ENCODE data around the gene KRT77. TPM values are rescaled to one million over a fixed set of nuclear protein-coding genes. Genes with fewer than 3 reads are reported as not detected.
A peak's percentile ranks its signal among the peaks of the same experiment; 100 is the strongest.

KRT77 gene
- total and polyA plus RNA-seq, 4 donors: 0.06 to 2.2 (median 0.19) TPM

DNA sequence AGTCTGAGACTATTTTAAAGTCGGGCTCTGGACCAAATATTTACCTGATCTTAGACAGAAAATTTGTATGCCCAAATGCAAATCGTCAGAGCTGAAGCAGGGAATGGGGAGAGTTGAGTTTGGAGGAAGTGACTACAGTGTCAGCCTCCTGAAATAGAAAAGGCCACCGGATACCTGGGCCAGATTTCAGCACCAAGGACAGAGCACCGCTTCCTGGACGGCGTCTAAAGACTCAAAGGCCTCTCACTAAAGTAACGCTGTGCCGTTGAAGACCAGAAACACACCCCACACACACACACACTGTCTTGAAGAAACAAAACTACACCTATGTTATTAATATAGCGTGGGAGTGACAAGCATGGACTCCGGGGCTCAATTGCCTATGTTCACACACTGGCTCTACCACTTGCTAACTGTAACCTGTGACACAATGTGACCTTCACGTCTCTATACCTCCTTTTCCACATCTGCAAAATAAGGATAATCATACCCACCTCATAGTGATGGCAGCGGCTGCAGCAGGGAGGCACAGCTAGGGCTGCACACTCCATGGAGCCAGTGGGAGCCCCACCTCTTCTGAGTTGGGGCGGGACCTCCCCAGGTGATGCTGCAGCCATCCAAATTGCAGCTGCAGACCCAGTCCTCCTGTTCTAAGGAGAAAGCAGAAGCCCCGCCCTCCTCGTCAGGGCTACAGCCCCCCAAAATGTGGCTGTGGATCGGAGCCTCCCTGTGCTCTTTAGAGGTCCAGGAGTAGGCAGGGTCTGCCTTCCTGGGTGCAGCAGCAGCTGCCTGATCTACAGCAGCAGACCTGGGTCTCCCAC is 38.3 kb upstream of the KRT77 start:
- Histone ChIP-seq H3K27ac (ENCODE audit: low read depth, low read length) (no peak overlapping the region), H3K27me3 (ENCODE audit: control insufficient read depth, insufficient read depth, low read length) (peaks cover 10% of the 10 kb centered on the region), H3K36me3 (ENCODE audit: control insufficient read depth, insufficient read depth, low read length) (no peaks in the 10 kb centered on the region), H3K4me1 (ENCODE audit: control insufficient read depth, insufficient read depth, low read length) (no peaks in the 10 kb centered on the region), H3K4me3 (ENCODE audit: low read depth, low read length) (no peak overlapping the region), H3K9me3 (ENCODE audit: control insufficient read depth, insufficient read depth, low read length) (no peaks in the 10 kb centered on the region)
- WGBS (ENCODE audit: insufficient coverage): 34% methylated on average over 10 of the region's 16 CpGs
- peak; percentile 7 to 68 (median 22) for DNase-seq (ENCODE audit: low read depth in 4 of 6, low spot score in 6 of 6)

DNA sequence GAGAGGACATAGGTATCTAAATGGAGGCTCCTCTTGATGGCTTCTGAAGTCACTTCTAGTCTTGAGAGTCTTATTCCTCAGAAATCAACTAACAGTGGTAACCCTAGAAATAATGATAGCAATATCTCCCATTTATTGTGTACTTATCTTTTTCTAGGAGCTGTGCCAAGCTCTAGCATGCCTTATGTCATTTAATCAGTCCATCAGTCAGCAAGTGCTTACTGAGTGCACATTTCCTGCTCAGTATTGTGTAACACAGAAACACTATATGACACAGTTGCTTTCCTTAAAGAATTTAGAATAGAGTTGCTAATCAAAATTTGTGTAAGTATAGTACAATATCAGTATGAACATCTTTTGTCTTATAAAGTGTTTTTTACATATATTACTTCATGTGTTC is 37.3 kb upstream of the KRT77 start:
- DNase-seq (ENCODE audit: low read depth in 4 of 6, low spot score in 6 of 6): peak in 1 of 6 donors; percentile 59

DNA sequence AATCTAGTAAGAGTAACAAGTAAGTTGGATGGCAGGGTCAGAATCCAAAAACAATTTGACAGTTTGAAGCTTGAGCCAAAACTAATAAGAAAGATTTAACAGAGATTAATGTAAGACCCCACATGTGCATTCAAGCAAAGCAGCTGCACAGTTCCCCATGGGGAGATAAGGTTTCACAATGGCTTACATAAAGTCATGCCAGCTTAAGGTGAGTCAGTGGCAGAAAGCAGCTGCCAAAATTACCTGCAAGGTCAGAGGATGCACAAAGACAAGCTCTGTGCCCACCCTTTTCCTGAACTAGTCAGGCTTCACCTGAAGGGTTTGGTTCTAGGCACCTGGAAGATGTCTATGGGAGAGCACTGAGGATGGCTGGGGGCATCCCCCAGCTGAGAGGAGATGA is 36.6 kb upstream of the KRT77 start:
- no peaks in the 10 kb centered on the region for H3K36me3 ChIP-seq (ENCODE audit: control insufficient read depth, insufficient read depth, low read length)
- no peaks in the 10 kb centered on the region for H3K9me3 ChIP-seq (ENCODE audit: control insufficient read depth, insufficient read depth, low read length)
- no peak overlapping the region for H3K4me3 ChIP-seq (ENCODE audit: low read depth, low read length)
- no peak for DNase-seq (ENCODE audit: low read depth in 4 of 6, low spot score in 6 of 6)
- no peaks in the 10 kb centered on the region for H3K4me1 ChIP-seq (ENCODE audit: control insufficient read depth, insufficient read depth, low read length)
- no peak overlapping the region for H3K27ac ChIP-seq (ENCODE audit: low read depth, low read length)
- peaks cover 7% of the 10 kb centered on the region for H3K27me3 ChIP-seq (ENCODE audit: control insufficient read depth, insufficient read depth, low read length)

More for the DNA sequence above, 37.3 kb upstream of the KRT77 start:
- H3K9me3 ChIP-seq (ENCODE audit: control insufficient read depth, insufficient read depth, low read length): no peaks in the 10 kb centered on the region
- H3K27me3 ChIP-seq (ENCODE audit: control insufficient read depth, insufficient read depth, low read length): peaks cover 7% of the 10 kb centered on the region
- no peak overlapping the region for H3K4me3 ChIP-seq (ENCODE audit: low read depth, low read length)
- H3K36me3 ChIP-seq (ENCODE audit: control insufficient read depth, insufficient read depth, low read length): no peaks in the 10 kb centered on the region
- no peaks in the 10 kb centered on the region for H3K4me1 ChIP-seq (ENCODE audit: control insufficient read depth, insufficient read depth, low read length)
- no peak overlapping the region for H3K27ac ChIP-seq (ENCODE audit: low read depth, low read length)

DNA sequence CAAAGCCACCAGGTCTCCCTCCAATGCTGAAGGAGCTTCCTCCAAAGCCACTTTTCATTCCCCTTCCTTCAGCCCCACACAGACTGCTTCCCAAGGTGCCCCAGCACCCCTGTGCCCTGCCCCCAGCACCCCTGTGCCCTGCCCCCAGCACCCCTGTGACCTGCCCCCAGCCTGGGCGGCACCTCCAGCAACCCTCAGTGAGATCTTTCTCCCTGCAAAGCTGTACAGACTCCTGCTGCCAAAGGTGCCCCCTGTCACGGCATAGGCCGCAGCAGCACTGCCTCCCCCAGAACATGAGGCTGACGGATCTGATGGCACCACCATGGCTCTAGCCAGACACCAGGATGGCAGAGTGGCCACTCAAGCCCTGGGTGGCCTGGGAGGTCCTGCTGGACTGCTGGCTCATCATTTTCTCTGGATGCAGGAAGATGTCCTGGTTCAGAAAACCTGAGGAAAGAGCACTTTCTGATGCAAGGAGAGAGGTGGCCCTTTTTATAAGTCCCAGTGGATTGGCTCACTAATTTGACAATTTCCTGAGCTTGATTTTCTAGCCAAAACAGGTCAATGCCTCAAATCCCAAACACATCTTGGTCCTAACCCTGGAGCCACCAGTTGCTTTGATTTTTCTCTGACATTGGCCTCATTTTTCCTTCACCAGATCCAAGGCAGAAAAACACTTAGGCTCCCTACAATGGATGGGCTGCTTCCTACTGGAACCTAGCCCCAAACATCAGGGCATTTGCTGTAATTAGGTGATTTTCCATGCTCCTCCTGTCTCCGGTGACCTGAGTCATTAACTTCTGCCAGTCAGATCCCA is 32.7 kb upstream of the KRT77 start:
- no peaks in the 10 kb centered on the region for H3K27me3 ChIP-seq (ENCODE audit: control insufficient read depth, insufficient read depth, low read length)
- 80% methylated on average over 4 of the region's 5 CpGs for WGBS (ENCODE audit: insufficient coverage)

DNA sequence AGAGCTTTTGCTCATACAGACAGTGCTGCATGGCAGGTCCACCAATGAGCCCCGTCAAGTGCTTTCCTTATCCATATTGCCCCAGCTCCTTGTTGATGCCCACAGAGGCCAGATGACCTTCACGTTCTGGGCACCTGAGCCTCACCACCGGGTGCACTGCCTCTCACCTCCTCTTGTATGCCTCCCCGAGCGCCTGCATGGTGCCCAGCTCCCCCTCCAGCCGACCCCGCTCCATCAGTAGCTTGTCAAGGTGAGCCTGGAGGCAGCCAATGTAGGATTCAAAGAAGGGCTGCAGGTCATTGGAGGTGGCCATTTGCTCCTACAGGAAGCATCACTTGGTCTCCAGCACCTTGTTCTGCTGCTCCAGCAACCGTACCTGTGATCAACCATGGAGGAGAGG is 31.8 kb upstream of the KRT77 start:
- WGBS (ENCODE audit: insufficient coverage): 75% methylated on average over 8 of the region's 8 CpGs
- Histone ChIP-seq H3K27me3 (ENCODE audit: control insufficient read depth, insufficient read depth, low read length) (peaks cover 2% of the 10 kb centered on the region), H3K36me3 (ENCODE audit: control insufficient read depth, insufficient read depth, low read length) (no peaks in the 10 kb centered on the region), H3K4me3 (ENCODE audit: low read depth, low read length) (no peak overlapping the region), H3K4me1 (ENCODE audit: control insufficient read depth, insufficient read depth, low read length) (no peaks in the 10 kb centered on the region), H3K27ac (ENCODE audit: low read depth, low read length) (no peak overlapping the region), H3K9me3 (ENCODE audit: control insufficient read depth, insufficient read depth, low read length) (no peaks in the 10 kb centered on the region)
- DNase-seq (ENCODE audit: low read depth in 4 of 6, low spot score in 6 of 6): no peak

More for the DNA sequence above, 32.7 kb upstream of the KRT77 start:
- Histone ChIP-seq H3K4me3 (ENCODE audit: low read depth, low read length) (no peak overlapping the region), H3K4me1 (ENCODE audit: control insufficient read depth, insufficient read depth, low read length) (no peaks in the 10 kb centered on the region), H3K9me3 (ENCODE audit: control insufficient read depth, insufficient read depth, low read length) (no peaks in the 10 kb centered on the region), H3K36me3 (ENCODE audit: control insufficient read depth, insufficient read depth, low read length) (no peaks in the 10 kb centered on the region), H3K27ac (ENCODE audit: low read depth, low read length) (no peak overlapping the region)
- DNase-seq (ENCODE audit: low read depth in 4 of 6, low spot score in 6 of 6): no peak

DNA sequence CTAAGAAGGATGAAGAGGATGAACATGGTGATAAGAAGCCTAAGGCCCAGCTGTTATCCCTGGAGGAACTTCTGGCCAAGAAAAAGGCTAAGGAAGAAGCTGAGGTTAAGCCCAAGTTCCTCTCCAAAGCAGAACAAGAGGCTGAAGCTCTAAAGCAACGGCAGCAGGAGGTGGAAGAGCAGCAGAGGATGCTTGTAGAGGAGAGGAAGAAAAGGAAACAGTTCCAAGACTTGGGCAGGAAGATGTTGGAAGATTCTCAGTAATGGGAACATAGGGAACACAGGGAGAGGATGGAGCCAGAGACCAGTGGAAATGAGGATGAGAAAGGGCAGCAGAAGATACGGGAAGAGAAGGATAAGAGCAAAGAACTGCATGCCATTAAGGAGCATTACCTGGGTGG is 27.5 kb upstream of the KRT77 start:
- Histone ChIP-seq H3K9me3 (ENCODE audit: control insufficient read depth, insufficient read depth, low read length) (no peaks in the 10 kb centered on the region), H3K4me3 (ENCODE audit: low read depth, low read length) (no peak overlapping the region), H3K36me3 (ENCODE audit: control insufficient read depth, insufficient read depth, low read length) (no peaks in the 10 kb centered on the region), H3K4me1 (ENCODE audit: control insufficient read depth, insufficient read depth, low read length) (no peaks in the 10 kb centered on the region), H3K27ac (ENCODE audit: low read depth, low read length) (no peak overlapping the region), H3K27me3 (ENCODE audit: control insufficient read depth, insufficient read depth, low read length) (peaks cover 2% of the 10 kb centered on the region)
- DNase-seq (ENCODE audit: low read depth in 4 of 6, low spot score in 6 of 6): no peak
- WGBS (ENCODE audit: insufficient coverage): 74% methylated on average over 2 of the region's 2 CpGs

DNA sequence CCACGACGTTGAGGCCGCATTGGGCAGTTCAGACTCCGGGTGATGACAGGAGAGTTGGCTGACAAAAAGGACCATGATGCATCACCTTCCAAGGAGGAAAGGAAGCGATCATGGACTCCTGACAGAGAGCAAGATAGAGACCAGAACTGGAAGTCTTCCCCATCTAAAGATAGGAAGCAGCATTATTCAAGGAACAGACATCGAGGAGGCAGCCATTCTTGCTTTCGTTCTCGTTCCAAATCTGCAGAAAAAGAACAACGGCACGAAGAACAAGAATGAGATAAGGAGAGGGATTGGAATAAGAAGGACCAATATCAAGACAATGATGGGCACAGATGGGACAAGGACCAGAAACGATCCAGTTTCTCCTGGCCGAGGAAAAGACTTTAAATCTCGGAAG is 27.1 kb upstream of the KRT77 start:
- Histone ChIP-seq H3K27ac (ENCODE audit: low read depth, low read length) (no peak overlapping the region), H3K4me3 (ENCODE audit: low read depth, low read length) (no peak overlapping the region), H3K9me3 (ENCODE audit: control insufficient read depth, insufficient read depth, low read length) (no peaks in the 10 kb centered on the region), H3K27me3 (ENCODE audit: control insufficient read depth, insufficient read depth, low read length) (peaks cover 2% of the 10 kb centered on the region), H3K36me3 (ENCODE audit: control insufficient read depth, insufficient read depth, low read length) (no peaks in the 10 kb centered on the region), H3K4me1 (ENCODE audit: control insufficient read depth, insufficient read depth, low read length) (no peaks in the 10 kb centered on the region)
- WGBS (ENCODE audit: insufficient coverage): 90% methylated on average over 13 of the region's 13 CpGs
- DNase-seq (ENCODE audit: low read depth in 4 of 6, low spot score in 6 of 6): no peak

DNA sequence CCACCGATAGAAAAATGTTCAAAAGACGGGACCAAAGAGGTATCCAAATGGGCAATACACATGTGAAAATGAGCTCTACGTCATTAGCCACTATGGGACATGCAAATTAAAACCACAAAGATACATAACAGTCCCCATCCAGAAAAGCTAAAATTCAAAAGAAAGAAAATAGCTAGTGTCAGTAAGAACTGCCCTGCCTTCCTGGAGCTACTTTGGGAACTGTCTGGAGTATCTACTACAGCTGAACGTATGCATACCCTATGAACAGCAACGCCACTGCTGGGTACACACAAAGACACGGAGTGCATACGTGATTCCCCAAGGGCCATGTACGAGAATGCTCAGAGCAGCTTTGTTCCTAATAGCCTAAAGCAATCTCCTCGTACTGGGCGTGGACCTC is 25.8 kb upstream of the KRT77 start:
- WGBS (ENCODE audit: insufficient coverage): 84% methylated on average over 10 of the region's 10 CpGs
- no peaks in the 10 kb centered on the region for H3K36me3 ChIP-seq (ENCODE audit: control insufficient read depth, insufficient read depth, low read length)

DNA sequence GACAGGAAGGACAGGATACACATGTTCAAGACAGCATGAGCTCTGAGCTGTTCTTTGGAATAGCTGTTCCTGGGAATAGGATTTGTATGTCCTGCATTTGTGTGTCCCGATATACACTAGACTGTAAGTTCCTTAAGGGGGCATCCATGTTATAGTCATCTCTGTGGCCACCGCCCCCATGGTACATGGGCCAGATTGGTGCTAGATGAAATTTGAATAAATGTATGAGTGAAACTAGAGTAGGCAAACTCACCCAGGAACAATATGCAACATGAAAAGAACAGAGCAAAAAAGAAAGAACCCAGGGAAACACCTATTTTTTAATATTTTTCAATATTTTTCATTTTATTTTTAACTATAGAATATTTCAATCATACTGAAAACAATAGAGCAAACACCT is 25.1 kb upstream of the KRT77 start:
- no peak for DNase-seq (ENCODE audit: low read depth in 4 of 6, low spot score in 6 of 6)
- no peak overlapping the region for H3K4me3 ChIP-seq (ENCODE audit: low read depth, low read length)
- H3K27ac ChIP-seq (ENCODE audit: low read depth, low read length): no peak overlapping the region
- H3K27me3 ChIP-seq (ENCODE audit: control insufficient read depth, insufficient read depth, low read length): peaks cover 4% of the 10 kb centered on the region
- no peaks in the 10 kb centered on the region for H3K36me3 ChIP-seq (ENCODE audit: control insufficient read depth, insufficient read depth, low read length)
- H3K4me1 ChIP-seq (ENCODE audit: control insufficient read depth, insufficient read depth, low read length): no peaks in the 10 kb centered on the region
- 100% methylated on average over 1 of the region's 2 CpGs for WGBS (ENCODE audit: insufficient coverage)
- H3K9me3 ChIP-seq (ENCODE audit: control insufficient read depth, insufficient read depth, low read length): no peaks in the 10 kb centered on the region

More for the DNA sequence above, 25.8 kb upstream of the KRT77 start:
- no peak for DNase-seq (ENCODE audit: low read depth in 4 of 6, low spot score in 6 of 6)
- Histone ChIP-seq H3K4me1 (ENCODE audit: control insufficient read depth, insufficient read depth, low read length) (no peaks in the 10 kb centered on the region), H3K27ac (ENCODE audit: low read depth, low read length) (no peak overlapping the region), H3K4me3 (ENCODE audit: low read depth, low read length) (no peak overlapping the region), H3K9me3 (ENCODE audit: control insufficient read depth, insufficient read depth, low read length) (no peaks in the 10 kb centered on the region), H3K27me3 (ENCODE audit: control insufficient read depth, insufficient read depth, low read length) (peaks cover 4% of the 10 kb centered on the region)

DNA sequence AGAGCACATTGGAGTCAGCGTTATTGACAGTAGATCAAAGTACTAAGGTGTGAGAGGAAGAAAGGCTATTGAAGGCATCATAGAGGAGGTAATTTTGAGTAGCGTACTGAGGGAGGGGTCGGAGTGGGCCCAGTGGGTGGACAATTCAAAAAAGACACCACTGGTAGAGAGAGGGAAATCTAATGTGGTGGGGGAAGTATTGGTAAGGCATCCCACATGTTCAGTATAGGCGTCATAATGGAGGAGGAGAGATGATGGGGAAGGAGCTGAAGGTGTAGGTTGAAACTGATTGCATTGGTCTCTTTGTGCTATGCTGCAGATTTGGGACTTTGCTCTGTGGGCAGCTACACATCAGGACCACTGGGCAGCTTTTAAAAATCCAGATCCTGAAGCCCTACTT is 23.7 kb upstream of the KRT77 start:
- Histone ChIP-seq H3K4me1 (ENCODE audit: control insufficient read depth, insufficient read depth, low read length) (no peaks in the 10 kb centered on the region), H3K9me3 (ENCODE audit: control insufficient read depth, insufficient read depth, low read length) (no peaks in the 10 kb centered on the region), H3K36me3 (ENCODE audit: control insufficient read depth, insufficient read depth, low read length) (no peaks in the 10 kb centered on the region), H3K27ac (ENCODE audit: low read depth, low read length) (no peak overlapping the region), H3K27me3 (ENCODE audit: control insufficient read depth, insufficient read depth, low read length) (peaks cover 4% of the 10 kb centered on the region), H3K4me3 (ENCODE audit: low read depth, low read length) (no peak overlapping the region)
- DNase-seq (ENCODE audit: low read depth in 4 of 6, low spot score in 6 of 6): no peak
- WGBS (ENCODE audit: insufficient coverage): 85% methylated on average over 4 of the region's 4 CpGs

All from spinal cord (tissue), 10 donors.